GM12878 (cell line): ENCODE measurements around the gene PASK. TPM values are rescaled to one million over a fixed set of nuclear protein-coding genes. Genes with fewer than 3 reads are reported as not detected.

ENCODE experiments used
- ATAC-seq: fragments of 200-7000 bp; cut with Tn5 transposase; 3 replicates; pipeline ENCODE4 v1.9.1; 2020; ENCODE audit warnings: mild to moderate bottlenecking, moderate library complexity
- BruUV-seq: library from RNA; stranded (reverse); fragments of 400-500 nt; replicated peaks from 2 replicates; lab custom pipeline; 2021; lab: Mats Ljungman, UMichigan
- CTCF ChIA-PET: fragments of 300-600 bp; sonication (Branson Sonifier 250); formaldehyde crosslinking; extraction: SDS; loops from one replicate; lab custom pipeline; 2021; ENCODE audit warnings: inconsistent platforms; lab: Yijun Ruan, JAX
- POLR2A ChIA-PET: fragments of 350-600 bp; formaldehyde crosslinking; extraction: SDS; loops from one replicate; lab custom pipeline; 2021; ENCODE audit warnings: inconsistent platforms; lab: Charles Lee
- RAD21 ChIA-PET: fragments of 300-600 bp; sonication (Branson Sonifier 250); formaldehyde crosslinking; loops from one replicate; lab custom pipeline; 2023; ENCODE audit warnings: antibody characterized with exemption; ENCODE audit not compliant: unreplicated experiment; lab: Charles Lee
- SMC1A ChIA-PET: fragments of 300-600 bp; sonication (Branson Sonifier 250); formaldehyde crosslinking; loops from one replicate; lab custom pipeline; 2023; ENCODE audit not compliant: unreplicated experiment, uncharacterized antibody; lab: Charles Lee
- DNase-seq: peaks from one replicate; pipeline ENCODE4 v3.0.0-alpha.2; 2011; ENCODE audit warnings: low read depth, low spot score
- FAIRE-seq: peaks from 3 replicates; lab custom pipeline; 2011; peaks lifted over from hg19 to GRCh38; lab: Jason Lieb, UNC
- H2AFZ ChIP-seq: 2 replicates; pipeline ENCODE4 v1.6.0; 2011; ENCODE audit warnings: low read depth, low read length, control low read depth; ENCODE audit not compliant: control insufficient read depth
- H3K27ac ChIP-seq: 2 replicates; pipeline ENCODE4 v1.5.1; 2011; ENCODE audit warnings: control low read depth; ENCODE audit not compliant: control insufficient read depth, insufficient read depth
- H3K27me3 ChIP-seq, 2 experiments: replicated peaks in 1 of 2; 2 replicates each; pipeline versions ENCODE4 v1.6.0 to v1.6.1; 2011; ENCODE audit warnings: low read length in 1 of 2; ENCODE audit not compliant: control insufficient read depth in 2 of 2, insufficient read depth in 2 of 2
- H3K36me3 ChIP-seq, 2 experiments: 2 replicates each; pipeline ENCODE4 v1.5.1; 2011; ENCODE audit warnings: low read length in 1 of 2; ENCODE audit not compliant: control insufficient read depth in 2 of 2, insufficient read depth in 2 of 2
- H3K4me1 ChIP-seq: 2 replicates; pipeline ENCODE4 v1.6.1; 2011; ENCODE audit warnings: mild to moderate bottlenecking, low read length, moderate library complexity, mixed read lengths; ENCODE audit not compliant: control insufficient read depth, insufficient read depth
- H3K4me2 ChIP-seq: 2 replicates; pipeline ENCODE4 v1.6.0; 2011; ENCODE audit warnings: control low read depth; ENCODE audit not compliant: control insufficient read depth, insufficient read depth
- H3K4me3 ChIP-seq: fragments of 200-600 bp; sonication (generic); 2 replicates; pipeline ENCODE4 v1.5.1; 2016
- H3K79me2 ChIP-seq: 2 replicates; pipeline ENCODE4 v1.6.0; 2011; ENCODE audit warnings: low read length; ENCODE audit not compliant: control insufficient read depth, insufficient read depth
- H3K9ac ChIP-seq: 2 replicates; pipeline ENCODE4 v1.8.0; 2011; ENCODE audit warnings: low read length, control low read depth, mixed read lengths; ENCODE audit not compliant: control insufficient read depth, insufficient read depth
- H3K9me3 ChIP-seq: replicated peaks from 3 replicates; pipeline ENCODE4 v1.5.1; 2011; ENCODE audit warnings: mild to moderate bottlenecking, low read length; ENCODE audit not compliant: control insufficient read depth, insufficient read depth
- H4K20me1 ChIP-seq: 2 replicates; pipeline ENCODE4 v1.6.0; 2011; ENCODE audit not compliant: control insufficient read depth, insufficient read depth
- BCLAF1 ChIP-seq: fragments of 450-650 bp; IDR thresholded peaks from 2 replicates; pipeline ENCODE4 v1.6.1; 2017; ENCODE audit warnings: antibody characterized with exemption, mild to moderate bottlenecking, moderate library complexity
- HDGF ChIP-seq: fragments of 450-650 bp; IDR thresholded peaks from 2 replicates; pipeline ENCODE4 v1.6.1; 2016; ENCODE audit warnings: antibody characterized with exemption
- MLLT1 ChIP-seq: fragments of 450-650 bp; IDR thresholded peaks from 2 replicates; pipeline ENCODE4 v1.6.1; 2016; ENCODE audit warnings: mild to moderate bottlenecking
- SUPT20H ChIP-seq: IDR thresholded peaks from 2 replicates; pipeline ENCODE4 v1.6.1; 2011; ENCODE audit warnings: low read depth, mild to moderate bottlenecking, low read length, moderate library complexity, borderline replicate concordance; ENCODE audit not compliant: control insufficient read depth
- YY1 ChIP-seq: IDR thresholded peaks from 2 replicates; pipeline ENCODE4 v1.6.1; 2011; ENCODE audit warnings: low read depth, mild to moderate bottlenecking, low read length
- WGBS: methylation state at CpG from one replicate; pipeline ENCODE4 v1.1.6; 2016; ENCODE audit warnings: low lambda C conversion rate; ENCODE audit not compliant: insufficient replicate concordance, insufficient coverage; ENCODE audit errors: missing lambda C conversion rate; 5-methylcytosine and 5-hydroxymethylcytosine counted together
- in situ Hi-C: fragments of 300-500 bp; cut with MboI; formaldehyde crosslinking; loops from 9 replicates; pipeline ENCODE4 v1.14.3; 2018; ENCODE audit warnings: mixed read lengths
- intact Hi-C: fragments of 100-400 bp; cut with micrococcal nuclease; formaldehyde crosslinking; loops from one replicate; pipeline ENCODE4 v1.14.2; 2022; ENCODE audit not compliant: unreplicated experiment
- polyA plus RNA-seq, 11 experiments: library from polyadenylated mRNA; depleted of rRNA in 4 of 11; unstranded in 6 of 11; stranded (reverse) in 5 of 11; fragments of >200 nt; fragmentation: Nextera tagmentation in 4 of 11; fragmentation: Illumina TruSeq in 1 of 11; extraction: Ambion mirVana in 4 of 11; extraction: Trizol in 1 of 11; gene quantifications; 1 replicate in 1 of 11; 2 replicates in 10 of 11; pipeline versions ENCODE4 v1.2.1 to v1.2.3, GENCODE V29; 2011 to 2016; ENCODE audit warnings: inconsistent platforms in 2 of 11, missing spikeins in 2 of 11, low read depth in 1 of 11
- total RNA-seq, 4 experiments: library from RNA; depleted of rRNA in 3 of 4; stranded (reverse); fragments of >200 nt in 3 of 4; fragmentation: Illumina TruSeq in 1 of 4; extraction: Trizol in 1 of 4; gene quantifications; 2 replicates each; pipeline versions ENCODE4 v1.2.1 to v1.2.3, GENCODE V29; 2013 to 2021

PASK gene
- total and polyA plus RNA-seq, 10 of the 15 experiments (the other 5 are each of a cell fraction or from before 2014, with no cell fraction given) = 9.6 to 62.2 (median 28.5) TPM

GRCh38 chr2:241110607-241111439 is 38.4 kb downstream of the PASK start (continued):
- TF ChIP-seq SUPT20H = no peak
- TF ChIP-seq YY1 = peak; percentile 58; the same call in 1 of the 2 replicates

- peaks cover 33% of the 10 kb centered on the region for H3K4me1 ChIP-seq
- peak overlapping the region; percentile 90 for H3K4me2 ChIP-seq
- peak overlapping the region; percentile 11 for H3K4me3 ChIP-seq
- POLR2A ChIA-PET = interaction anchor here (0.8 to 5.2 kb wide), 7 partner anchors 8 to 23 kb away, joined by 3 to 54 read pairs (median 4); partner anchors contain the start of gene MTERF4
- RAD21 ChIA-PET = interaction anchor here (0.8 to 4.9 kb wide), 10 partner anchors 8 to 41 kb away, joined by 3 to 43 read pairs (median 3); partner anchors contain the start of genes MTERF4, PASK and PPP1R7
- H3K27ac ChIP-seq = peak overlapping the region; percentile 82
- no peaks in the 10 kb centered on the region for H3K9me3 ChIP-seq
- H3K36me3 ChIP-seq = peaks cover 6 to 12% of the 10 kb centered on the region in 2 experiments; a peak in 3 of 4 replicates
- H2AFZ ChIP-seq = peak overlapping the region; percentile 69
- SMC1A ChIA-PET = interaction anchor here (0.6 to 6.5 kb wide), 11 partner anchors 8 to 731 kb away, joined by 3 to 53 read pairs (median 5); partner anchors contain the start of genes MTERF4, PASK and PPP1R7
- TF ChIP-seq BCLAF1 = no peak
- TF ChIP-seq MLLT1 = peak; percentile 97
- 0 out of 2 replicates have a peak, but pooled peaks have one; percentile 10 for TF ChIP-seq HDGF
- CTCF ChIA-PET = interaction anchor here (0.6 to 2.0 kb wide), 7 partner anchors 10 to 488 kb away, joined by 3 to 10 read pairs (median 5); partner anchors contain the start of genes PASK and PPP1R7
- intact Hi-C loops = loop anchor here (1.0 kb wide), 1 partner anchor 17 kb away; no protein-coding TSS in a partner anchor
- peak; percentile 84 for FAIRE-seq
- H3K27me3 ChIP-seq = no peaks in the 10 kb centered on the region
- no peaks in the 10 kb centered on the region for H4K20me1 ChIP-seq
- WGBS = 4% methylated on average over 9 of the region's 9 CpGs
- peak overlapping the region; percentile 56 for H3K9ac ChIP-seq
- in situ Hi-C loops = no loop called here
- BruUV-seq = no TSS peak
- H3K79me2 ChIP-seq = peaks cover 30% of the 10 kb centered on the region
- ATAC-seq = no peak; the same call in 2 of the 3 replicates
- DNase-seq = no peak
Measured at GRCh38 chr2:241110089-241110606, 39.1 kb downstream of the PASK start.
